CD14-positive monocyte (primary cell): ENCODE data around the gene ACSL6. TPM values are rescaled to one million over a fixed set of nuclear protein-coding genes. Genes with fewer than 3 reads are reported as not detected.

Experiments used
- DNase-seq, 3 donors: peaks; one replicate each; pipeline ENCODE4 v3.0.0-alpha.2; 2011 to 2022
- H2AFZ ChIP-seq: 2 replicates; pipeline ENCODE4 v1.6.0; 2012; ENCODE audit warnings: mild to moderate bottlenecking, low read depth, low read length, inconsistent platforms; ENCODE audit not compliant: insufficient read depth, poor library complexity, severe bottlenecking
- H3K27ac ChIP-seq, 2 donors: 1 replicate in 1 of 2; 2 replicates in 1 of 2; pipeline ENCODE4 v1.5.1; 2012 to 2013; ENCODE audit warnings: low read length in 2 of 2, control low read depth in 1 of 2, inconsistent platforms in 1 of 2, low read depth in 1 of 2, mild to moderate bottlenecking in 1 of 2
- H3K27me3 ChIP-seq, 2 donors: one replicate each; pipeline versions ENCODE4 v1.6.0 to v1.6.1; 2011 to 2013; ENCODE audit warnings: low read length in 2 of 2; ENCODE audit not compliant: control insufficient read depth in 2 of 2, insufficient read depth in 2 of 2
- H3K36me3 ChIP-seq, 2 donors: replicated peaks in 1 of 2; 1 replicate in 1 of 2; 2 replicates in 1 of 2; pipeline versions ENCODE4 v1.5.1 to v1.6.1; 2012 to 2013; ENCODE audit warnings: low read length in 2 of 2, control low read depth in 1 of 2, inconsistent platforms in 1 of 2, mild to moderate bottlenecking in 1 of 2; ENCODE audit not compliant: insufficient read depth in 2 of 2, control insufficient read depth in 1 of 2
- H3K4me1 ChIP-seq, 2 donors: 1 replicate in 1 of 2; 2 replicates in 1 of 2; pipeline versions ENCODE4 v1.5.1 to v1.6.1; 2012 to 2013; ENCODE audit warnings: low read length in 2 of 2, control low read depth in 1 of 2, inconsistent platforms in 1 of 2, mild to moderate bottlenecking in 1 of 2, moderate library complexity in 1 of 2; ENCODE audit not compliant: insufficient read depth in 2 of 2, control insufficient read depth in 1 of 2
- H3K4me2 ChIP-seq: replicated peaks from 2 replicates; pipeline ENCODE3; 2012; ENCODE audit warnings: low read length, moderate library complexity, mild to moderate bottlenecking; ENCODE audit not compliant: poor library complexity, severe bottlenecking; ENCODE audit errors: extremely low read depth
- H3K4me3 ChIP-seq, 3 experiments: fragments of 200-600 bp in 1 of 3; sonication (generic) in 1 of 3; replicated peaks in 1 of 3; 1 replicate in 2 of 3; 2 replicates in 1 of 3; pipeline ENCODE4 v1.5.1; 2011 to 2013; ENCODE audit warnings: low read length in 3 of 3, mild to moderate bottlenecking in 3 of 3, control low read depth in 2 of 3, low read depth in 2 of 3, inconsistent platforms in 1 of 3, moderate library complexity in 1 of 3
- H3K79me2 ChIP-seq: 2 replicates; pipeline ENCODE4 v1.6.0; 2012; ENCODE audit warnings: mild to moderate bottlenecking, control low read depth, inconsistent platforms, low read length, moderate library complexity; ENCODE audit not compliant: insufficient read depth
- H3K9ac ChIP-seq: 2 replicates; pipeline ENCODE4 v1.6.0; 2017; ENCODE audit warnings: low read length, mild to moderate bottlenecking; ENCODE audit not compliant: insufficient read depth, poor library complexity, severe bottlenecking
- H3K9me3 ChIP-seq, 2 donors: replicated peaks in 1 of 2; 1 replicate in 1 of 2; 2 replicates in 1 of 2; pipeline versions ENCODE4 v1.5.1 to v1.6.1; 2012 to 2013; ENCODE audit warnings: low read length in 2 of 2, control low read depth in 1 of 2; ENCODE audit not compliant: control insufficient read depth in 1 of 2, insufficient read depth in 1 of 2
- H4K20me1 ChIP-seq: 2 replicates; pipeline ENCODE4 v1.6.0; 2012; ENCODE audit warnings: mild to moderate bottlenecking, low read length, control low read depth, moderate library complexity; ENCODE audit not compliant: insufficient read depth
- H3K27ac Mint-ChIP-seq, 7 donors: one replicate each; pipeline ENCODE4 v1.8.0; 2020; ENCODE audit warnings: mild to moderate bottlenecking in 7 of 7, mixed read lengths in 7 of 7, moderate library complexity in 6 of 7, inconsistent platforms in 2 of 7
- H3K27me3 Mint-ChIP-seq, 3 donors: one replicate each; pipeline ENCODE4 v1.8.0; 2021 to 2022; ENCODE audit warnings: low read depth in 3 of 3, mild to moderate bottlenecking in 3 of 3, mixed read lengths in 3 of 3, moderate library complexity in 3 of 3, inconsistent platforms in 1 of 3
- H3K36me3 Mint-ChIP-seq, 2 donors: one replicate each; pipeline ENCODE4 v1.8.0; 2020; ENCODE audit warnings: mixed read lengths in 2 of 2, inconsistent platforms in 1 of 2, mild to moderate bottlenecking in 1 of 2
- H3K4me1 Mint-ChIP-seq: one replicate; pipeline ENCODE4 v1.8.0; 2020; ENCODE audit warnings: mild to moderate bottlenecking, mixed read lengths
- H3K4me3 Mint-ChIP-seq, 2 donors: one replicate each; pipeline ENCODE4 v1.8.0; 2020; ENCODE audit warnings: mild to moderate bottlenecking in 2 of 2, mixed read lengths in 2 of 2, moderate library complexity in 1 of 2
- H3K9me3 Mint-ChIP-seq, 7 donors: one replicate each; pipeline ENCODE4 v1.8.0; 2020 to 2022; ENCODE audit warnings: mixed read lengths in 7 of 7, mild to moderate bottlenecking in 6 of 7, moderate library complexity in 6 of 7, inconsistent platforms in 2 of 7
- CTCF ChIP-seq: fragments of 200-600 bp; IDR thresholded peaks from one replicate; pipeline ENCODE4 v1.8.0; 2022; ENCODE audit warnings: antibody characterized with exemption, mild to moderate bottlenecking
- WGBS: methylation state at CpG from one replicate; pipeline ENCODE4 v1.1.5; 2013; ENCODE audit warnings: missing lambda C conversion rate; ENCODE audit not compliant: insufficient coverage; 5-methylcytosine and 5-hydroxymethylcytosine counted together
- intact Hi-C, 2 donors: fragments of 100-400 bp; cut with micrococcal nuclease; formaldehyde crosslinking; loops; one replicate each; pipeline versions ENCODE4 v1.15.0 to v1.15.1; 2023
- polyA plus RNA-seq, 3 donors: library from polyadenylated mRNA; depleted of rRNA in 1 of 3; unstranded in 2 of 3; stranded (reverse) in 1 of 3; fragments of 300-500 nt in 2 of 3; fragments of >200 nt in 1 of 3; fragmentation: Illumina TruSeq in 2 of 3; gene quantifications; 1 replicate in 2 of 3; 2 replicates in 1 of 3; pipeline ENCODE4 v1.2.3, GENCODE V29; 2012 to 2021

Gene ACSL6
- polyA plus RNA-seq, 3 donors, result 0.45 TPM; not detected in 2

- H3K4me2 ChIP-seq, result no peak overlapping the region
- H3K27me3 ChIP-seq, result no peaks in the 10 kb centered on the region
- no peak overlapping the region for H3K27ac Mint-ChIP-seq
- H3K4me3 Mint-ChIP-seq, result no peak overlapping the region
- no peaks in the 10 kb centered on the region for H3K4me1 ChIP-seq
- no peak overlapping the region for H3K4me3 ChIP-seq
- no peak overlapping the region for H2AFZ ChIP-seq
- intact Hi-C loops, result no loop called here
- H3K9me3 ChIP-seq, result peaks cover 9 to 24% of the 10 kb centered on the region in 2 donors
- DNase-seq, result no peak
- peaks cover 16 to 52% (median 32%) of the 10 kb centered on the region in 7 donors for H3K9me3 Mint-ChIP-seq
- no peaks in the 10 kb centered on the region for H3K36me3 Mint-ChIP-seq
- H3K27me3 Mint-ChIP-seq, result peaks cover 2 to 3% (median 2%) of the 10 kb centered on the region in 3 donors
- H3K79me2 ChIP-seq, result no peaks in the 10 kb centered on the region
- H3K36me3 ChIP-seq, result no peaks in the 10 kb centered on the region
- no peak overlapping the region for H3K9ac ChIP-seq
- no peaks in the 10 kb centered on the region for H4K20me1 ChIP-seq
- no peaks in the 10 kb centered on the region for H3K4me1 Mint-ChIP-seq
- TF ChIP-seq CTCF, result no peak
- H3K27ac ChIP-seq, result no peak overlapping the region
Measured at GRCh38 chr5:131928957-131929356, 82.5 kb downstream of the ACSL6 start.

- Histone ChIP-seq H3K27ac (no peak overlapping the region), H3K9me3 (peaks cover 9 to 24% of the 10 kb centered on the region in 2 donors), H3K36me3 (no peaks in the 10 kb centered on the region), H3K4me1 (no peaks in the 10 kb centered on the region), H3K79me2 (no peaks in the 10 kb centered on the region), H3K4me3 (no peak overlapping the region), H4K20me1 (no peaks in the 10 kb centered on the region), H3K9ac (no peak overlapping the region), H3K27me3 (no peaks in the 10 kb centered on the region), H2AFZ (no peak overlapping the region), H3K4me2 (no peak overlapping the region)
- Mint-ChIP-seq H3K27ac (no peak overlapping the region), H3K9me3 (peaks cover 15 to 49% (median 28%) of the 10 kb centered on the region in 7 donors), H3K4me3 (no peak overlapping the region), H3K4me1 (no peaks in the 10 kb centered on the region), H3K27me3 (peaks cover 0 to 3% (median 2%) of the 10 kb centered on the region in 3 donors), H3K36me3 (no peaks in the 10 kb centered on the region)
- DNase-seq, result no peak
- WGBS, result 100% methylated on average over 1 of the region's 3 CpGs
- no peak for TF ChIP-seq CTCF
- intact Hi-C loops, result no loop called here
Measured at GRCh38 chr5:131926168-131926567, 85.3 kb downstream of the ACSL6 start.
